IMR-90 (cell line): Measurements from ENCODE around the gene ZDHHC7. TPM values are rescaled to one million over a fixed set of nuclear protein-coding genes. Genes with fewer than 3 reads are reported as not detected.

Experiments used
- ATAC-seq: fragments of 200-7000 bp; cut with Tn5 transposase; 2 replicates; pipeline ENCODE4 v1.9.1; 2020; ENCODE audit warnings: low read depth, mild to moderate bottlenecking, moderate library complexity
- BruUV-seq: library from RNA; stranded (reverse); fragments of 400-500 nt; replicated peaks from 2 replicates; lab custom pipeline; 2021; lab: Mats Ljungman, UMichigan
- CTCF ChIA-PET: fragments of 300-600 bp; formaldehyde crosslinking; extraction: SDS; loops from one replicate; lab custom pipeline; 2021; ENCODE audit warnings: antibody characterized with exemption; lab: Yijun Ruan, JAX
- POLR2A ChIA-PET: fragments of 300-600 bp; sonication (Branson Sonifier 250); formaldehyde crosslinking; loops from one replicate; lab custom pipeline; 2022; ENCODE audit warnings: antibody characterized with exemption; ENCODE audit not compliant: unreplicated experiment; lab: Charles Lee
- DNase-seq: peaks from one replicate; pipeline ENCODE4 v3.0.0; 2013
- H2AFZ ChIP-seq: replicated peaks from 2 replicates; pipeline ENCODE3; 2013; ENCODE audit warnings: low read length, mild to moderate bottlenecking; ENCODE audit not compliant: poor library complexity
- H2AK5ac ChIP-seq: 2 replicates; pipeline ENCODE4 v1.6.1; 2013; ENCODE audit warnings: low read depth, low read length, inconsistent platforms
- H2AK9ac ChIP-seq: replicated peaks from 2 replicates; pipeline ENCODE3; 2013; ENCODE audit warnings: mild to moderate bottlenecking, low read depth, low read length, moderate library complexity; ENCODE audit not compliant: poor library complexity
- H2BK120ac ChIP-seq: 2 replicates; pipeline ENCODE4 v1.6.1; 2013; ENCODE audit warnings: low read depth, low read length, inconsistent platforms
- H2BK15ac ChIP-seq: 3 replicates; pipeline ENCODE4 v1.6.1; 2013; ENCODE audit warnings: low read depth, low read length, inconsistent platforms
- H2BK20ac ChIP-seq: 2 replicates; pipeline ENCODE4 v1.6.1; 2013; ENCODE audit warnings: low read depth, mild to moderate bottlenecking, inconsistent platforms, low read length, moderate library complexity
- H2BK5ac ChIP-seq: 2 replicates; pipeline ENCODE4 v1.6.1; 2013; ENCODE audit warnings: mild to moderate bottlenecking, low read depth, low read length, inconsistent platforms; ENCODE audit not compliant: poor library complexity, severe bottlenecking
- H3K14ac ChIP-seq: replicated peaks from 2 replicates; pipeline ENCODE4 v1.6.1; 2013; ENCODE audit warnings: low read depth, low read length, inconsistent platforms
- H3K18ac ChIP-seq: 2 replicates; pipeline ENCODE4 v1.6.1; 2013; ENCODE audit warnings: low read depth, low read length, control low read depth
- H3K23ac ChIP-seq: 2 replicates; pipeline ENCODE4 v1.6.1; 2013; ENCODE audit warnings: low read depth, low read length, inconsistent platforms
- H3K27ac ChIP-seq: 2 replicates; pipeline ENCODE4 v1.5.1; 2013; ENCODE audit warnings: mild to moderate bottlenecking, control low read depth, low read length; ENCODE audit not compliant: insufficient read depth
- H3K27me3 ChIP-seq: 2 replicates; pipeline ENCODE4 v1.6.1; 2013; ENCODE audit warnings: low read length; ENCODE audit not compliant: control insufficient read depth, insufficient read depth
- H3K36me3 ChIP-seq: 2 replicates; pipeline ENCODE4 v1.6.1; 2013; ENCODE audit warnings: low read length, mixed read lengths; ENCODE audit not compliant: control insufficient read depth, insufficient read depth
- H3K4ac ChIP-seq: 2 replicates; pipeline ENCODE4 v1.6.1; 2013; ENCODE audit warnings: low read depth, low read length, inconsistent platforms
- H3K4me1 ChIP-seq: 2 replicates; pipeline ENCODE4 v1.6.1; 2013; ENCODE audit warnings: low read length, mixed read lengths; ENCODE audit not compliant: control insufficient read depth, insufficient read depth
- H3K4me2 ChIP-seq: 2 replicates; pipeline ENCODE4 v1.6.1; 2013; ENCODE audit warnings: low read depth, mild to moderate bottlenecking, control low read depth, low read length, moderate library complexity
- H3K4me3 ChIP-seq: 2 replicates; pipeline ENCODE4 v1.5.1; 2013; ENCODE audit warnings: low read depth, mild to moderate bottlenecking, control low read depth, low read length, moderate library complexity; ENCODE audit not compliant: insufficient read depth
- H3K56ac ChIP-seq: 2 replicates; pipeline ENCODE4 v1.6.1; 2013; ENCODE audit warnings: low read length, inconsistent platforms; ENCODE audit not compliant: insufficient read depth; ENCODE audit errors: extremely low read depth
- H3K79me1 ChIP-seq, 2 experiments: 2 replicates each; pipeline ENCODE4 v1.6.1; 2013; ENCODE audit warnings: low read length in 2 of 2, inconsistent platforms in 1 of 2, low read depth in 1 of 2
- H3K9ac ChIP-seq: 2 replicates; pipeline ENCODE4 v1.6.1; 2013; ENCODE audit warnings: low read depth, low read length, control low read depth
- H3K9me1 ChIP-seq: 2 replicates; pipeline ENCODE4 v1.6.1; 2013; ENCODE audit warnings: low read length, inconsistent platforms; ENCODE audit not compliant: insufficient read depth
- H3K9me3 ChIP-seq: 2 replicates; pipeline ENCODE4 v1.6.1; 2013; ENCODE audit warnings: low read length; ENCODE audit not compliant: control insufficient read depth, insufficient read depth
- H4K20me1 ChIP-seq: 2 replicates; pipeline ENCODE4 v1.6.1; 2013; ENCODE audit warnings: low read length, inconsistent platforms; ENCODE audit not compliant: insufficient read depth
- H4K5ac ChIP-seq: 2 replicates; pipeline ENCODE4 v1.6.1; 2013; ENCODE audit warnings: mild to moderate bottlenecking, low read depth, low read length, control low read depth
- H4K8ac ChIP-seq, 2 experiments: 2 replicates each; pipeline ENCODE4 v1.6.1; 2013; ENCODE audit warnings: low read depth in 2 of 2, low read length in 2 of 2, control low read depth in 1 of 2, inconsistent platforms in 1 of 2
- H4K91ac ChIP-seq: 2 replicates; pipeline ENCODE4 v1.6.1; 2013; ENCODE audit warnings: low read depth, low read length, inconsistent platforms; ENCODE audit not compliant: insufficient read depth
- BHLHE40 ChIP-seq: fragments of 150-350 bp; IDR thresholded peaks from 2 replicates; pipeline ENCODE4 v1.6.1; 2016; ENCODE audit warnings: mild to moderate bottlenecking, low read depth, low read length
- CEBPB ChIP-seq: IDR thresholded peaks from 2 replicates; pipeline ENCODE4 v1.6.1; 2012; ENCODE audit warnings: low read depth, low read length, improper control_type of control experiment
- CTCF ChIP-seq: conservative IDR thresholded peaks from 2 replicates; pipeline ENCODE4 v1.5.1; 2012; ENCODE audit warnings: mild to moderate bottlenecking, low read depth, low read length, improper control_type of control experiment
- FOS ChIP-seq: fragments of 150-350 bp; IDR thresholded peaks from 2 replicates; pipeline ENCODE4 v1.6.1; 2016; ENCODE audit warnings: low read depth, low read length
- MXI1 ChIP-seq: IDR thresholded peaks from 2 replicates; pipeline ENCODE4 v1.6.1; 2012; ENCODE audit warnings: low read depth, mild to moderate bottlenecking, low read length, moderate library complexity, borderline replicate concordance
- POLR2A ChIP-seq: IDR thresholded peaks from 2 replicates; pipeline ENCODE4 v1.6.1; 2012; ENCODE audit warnings: mild to moderate bottlenecking, low read depth, low read length
- RFX5 ChIP-seq: IDR thresholded peaks from 2 replicates; pipeline ENCODE4 v1.8.0; 2012; ENCODE audit warnings: low read depth, mild to moderate bottlenecking, low read length, moderate library complexity
- SMC3 ChIP-seq: fragments of 150-350 bp; IDR thresholded peaks from 2 replicates; pipeline ENCODE4 v1.6.1; 2016; ENCODE audit warnings: low read depth, mild to moderate bottlenecking, antibody characterized with exemption, low read length, moderate library complexity
- WGBS, 2 experiments: methylation state at CpG; one replicate each; pipeline versions ENCODE4 v1.1.5 to v1.1.7; 2013; ENCODE audit warnings: missing lambda C conversion rate in 2 of 2; ENCODE audit not compliant: insufficient read length in 1 of 2; ENCODE audit errors: extremely low coverage in 2 of 2; 5-methylcytosine and 5-hydroxymethylcytosine counted together
- dilution Hi-C: fragments of 300-500 bp; cut with HindIII; formaldehyde crosslinking; loops from one replicate; pipeline ENCODE4 v1.14.3; 2018; ENCODE audit warnings: low sequenced_read_pairs; ENCODE audit not compliant: unreplicated experiment
- in situ Hi-C: fragments of 300-500 bp; cut with MboI; formaldehyde crosslinking; loops from 3 replicates; pipeline ENCODE4 v1.14.3; 2019; ENCODE audit warnings: low sequenced_read_pairs, inconsistent platforms, mixed read lengths
- intact Hi-C: fragments of 100-400 bp; cut with micrococcal nuclease; formaldehyde crosslinking; loops from 2 replicates; pipeline ENCODE4 v1.10.0; 2022
- polyA plus RNA-seq, 3 experiments: library from polyadenylated mRNA; depleted of rRNA; stranded (reverse); fragments of >200 nt; gene quantifications; 2 replicates each; pipeline ENCODE4 v1.2.3, GENCODE V29; 2012; ENCODE audit warnings: low replicate concordance in 1 of 3
- total RNA-seq: library from RNA; depleted of rRNA; stranded (reverse); fragments of >200 nt; gene quantifications from 2 replicates; pipeline ENCODE4 v1.2.3, GENCODE V29; 2012

Gene ZDHHC7
- total and polyA plus RNA-seq, 2 of the 4 experiments (the other 2 are of a cell fraction): 80.1 to 97.1 TPM

GRCh38 chr16:85046931-85047866 lies 35.9 kb upstream of the ZDHHC7 start:
- no TSS peak for BruUV-seq
- ChIA-PET POLR2A (no interaction called here), CTCF (interaction anchor here (1.0 kb wide), 1 partner anchor 76 kb away, joined by 3 read pairs; no protein-coding TSS in a partner anchor)
- in situ Hi-C loops: no loop called here
- Histone ChIP-seq H3K23ac (no peak overlapping the region), H3K56ac (no peak overlapping the region), H3K9ac (no peak overlapping the region), H3K14ac (no peak overlapping the region), H3K79me1 (peaks cover 0 to 18% of the 10 kb centered on the region in 2 experiments; a peak in 3 of 4 replicates), H3K9me1 (no peaks in the 10 kb centered on the region; the same call in none of the 2 replicates), H2BK15ac (no peak overlapping the region), H4K5ac (no peak overlapping the region), H4K8ac (no peak overlapping the region), H3K4ac (no peak overlapping the region), H3K4me3 (no peak overlapping the region), H4K20me1 (peaks cover 10% of the 10 kb centered on the region), H4K91ac (no peak overlapping the region), H2AK9ac (no peak overlapping the region), H3K4me2 (no peak overlapping the region), H2AFZ (no peak overlapping the region), H3K4me1 (peaks cover 5% of the 10 kb centered on the region), H2BK5ac (no peak overlapping the region), H3K27ac (no peak overlapping the region), H3K27me3 (0 out of 2 replicates have a peak, but pooled peaks cover 1% of the 10 kb centered on the region), H3K36me3 (peaks cover 5% of the 10 kb centered on the region; the same call in 1 of the 2 replicates), H2AK5ac (no peak overlapping the region), H3K18ac (no peak overlapping the region), H3K9me3 (no peaks in the 10 kb centered on the region), H2BK120ac (no peak overlapping the region), H2BK20ac (no peak overlapping the region)
- DNase-seq: no peak
- no peak for ATAC-seq
- dilution Hi-C loops: no loop called here
- WGBS, 2 experiments: 67% methylated on average over 14 of the region's 20 CpGs; no CpG with 5 or more reads in 1 of the 2 experiments
- TF ChIP-seq POLR2A: no peak
- no peak for TF ChIP-seq SMC3
- no peak for TF ChIP-seq CTCF
- TF ChIP-seq MXI1: no peak
- no peak for TF ChIP-seq RFX5
- no peak for TF ChIP-seq BHLHE40
- TF ChIP-seq FOS: no peak
- no peak for TF ChIP-seq CEBPB
- intact Hi-C loops: no loop called here
